Measurements from ENCODE around the gene RANBP3L.
"Not testable (repeated sequence)": the region's sequence is repeated elsewhere in the genome, so short reads cannot be mapped to it uniquely, and the experiment has no call there.

The RANBP3L gene

GRCh38 chr5:36301858-36302603, at the start of gene RANBP3L:
Gene RANBP3L (minus strand): TSS chr5:36301902. CDS start chr5:36301416, 486 bp downstream.
- no peak for DNase-seq

- DNase-seq: no peak
These were observed 45.4 kb upstream of the RANBP3L start for GRCh38 chr5:36346896-36347690.

GRCh38 chr5:36344899-36345298, 43.2 kb upstream of the RANBP3L start:
- DNase-seq: no peak

GRCh38 chr5:36341720-36342119, 40.0 kb upstream of the RANBP3L start:
- DNase-seq: not testable (repeated sequence)

GRCh38 chr5:36337597-36337996, 35.9 kb upstream of the RANBP3L start:
- no peak for DNase-seq

- DNase-seq: no peak
These were observed 32.6 kb upstream of the RANBP3L start for GRCh38 chr5:36334315-36334714.

GRCh38 chr5:36332720-36333119, 31.0 kb upstream of the RANBP3L start:
- not testable (repeated sequence) for DNase-seq

GRCh38 chr5:36325196-36325595, 23.5 kb upstream of the RANBP3L start:
- no peak for DNase-seq

- no peak for DNase-seq
These were observed 22.5 kb upstream of the RANBP3L start for GRCh38 chr5:36323926-36324781.

- DNase-seq: no peak
These were observed 11.4 kb upstream of the RANBP3L start for GRCh38 chr5:36312953-36313672.

- DNase-seq: no peak
These were observed 10.3 kb upstream of the RANBP3L start for GRCh38 chr5:36311956-36312355.

GRCh38 chr5:36310138-36310537, 8.4 kb upstream of the RANBP3L start:
- DNase-seq: no peak

- DNase-seq: no peak
These were observed 4.0 kb upstream of the RANBP3L start for GRCh38 chr5:36305571-36306326.

- DNase-seq: no peak
These were observed 2.5 kb upstream of the RANBP3L start for GRCh38 chr5:36304095-36304805.

GRCh38 chr5:36300927-36301540, 668 bp downstream of the RANBP3L start:
- no peak for DNase-seq

- DNase-seq: no peak
These were observed 1.3 kb downstream of the RANBP3L start for GRCh38 chr5:36300191-36300926.

- no peak for DNase-seq
These were observed 3.1 kb downstream of the RANBP3L start for GRCh38 chr5:36298552-36298951.

- no peak for DNase-seq
These were observed 4.0 kb downstream of the RANBP3L start for GRCh38 chr5:36297653-36298052.

- no peak for DNase-seq
These were observed 15.7 kb downstream of the RANBP3L start for GRCh38 chr5:36285837-36286615.

Measured in NCI-H510A (cell line).